Ovary (tissue), 9 donors: ENCODE results near the gene PGP. TPM values are rescaled to one million over a fixed set of nuclear protein-coding genes. Genes with fewer than 3 reads are reported as not detected.

ENCODE experiments used
- DNase-seq, 5 donors: peaks; one replicate each; pipeline ENCODE4 v3.0.0-alpha.2; 2019 to 2020
- H3K27ac ChIP-seq, 2 donors: fragments of 200-600 bp; one replicate each; pipeline versions ENCODE4 v1.5.1 to v1.8.0; 2019 to 2022
- H3K27me3 ChIP-seq: fragments of 200-600 bp; one replicate; pipeline ENCODE4 v1.8.0; 2022
- H3K36me3 ChIP-seq: fragments of 200-600 bp; sonication (generic); one replicate; pipeline ENCODE4 v1.5.1; 2019
- H3K4me1 ChIP-seq: one replicate; pipeline ENCODE4 v1.8.1; 2013; ENCODE audit warnings: mild to moderate bottlenecking, moderate library complexity; ENCODE audit not compliant: insufficient read depth
- H3K4me3 ChIP-seq: fragments of 200-600 bp; sonication (generic); one replicate; pipeline ENCODE4 v1.5.1; 2017
- H3K9me3 ChIP-seq, 2 donors: fragments of 200-600 bp in 1 of 2; sonication (generic) in 1 of 2; one replicate each; pipeline versions ENCODE4 v1.5.1 to v1.8.1; 2013 to 2019; ENCODE audit warnings: mild to moderate bottlenecking in 1 of 2, moderate library complexity in 1 of 2
- CTCF ChIP-seq, 3 donors: fragments of 450-650 bp in 2 of 3; fragments of 200-600 bp in 1 of 3; IDR thresholded peaks; one replicate each; pipeline versions ENCODE4 v1.5.1 to v1.8.0; 2016 to 2022; ENCODE audit warnings: antibody characterized with exemption in 3 of 3, mild to moderate bottlenecking in 1 of 3
- EP300 ChIP-seq: sonication (generic); formaldehyde crosslinking; IDR thresholded peaks from one replicate; pipeline ENCODE4 v1.6.1; 2017; ENCODE audit warnings: antibody characterized with exemption
- POLR2A ChIP-seq: fragments of 450-650 bp; IDR thresholded peaks from one replicate; pipeline ENCODE4 v1.6.1; 2017; ENCODE audit warnings: antibody characterized with exemption, mild to moderate bottlenecking, moderate library complexity
- WGBS, 3 donors: extraction: QIAGEN DNeasy Blood & Tissue Kit in 1 of 3; methylation state at CpG; one replicate each; pipeline versions ENCODE4 v1.1.5 to v1.1.7; 2013 to 2017; 5-methylcytosine and 5-hydroxymethylcytosine counted together
- intact Hi-C, 4 donors: fragments of 100-400 bp; cut with DNase I; formaldehyde crosslinking; loops; one replicate each; pipeline versions ENCODE4 v1.11.0 to v1.15.1; 2022 to 2023
- polyA plus RNA-seq, 2 donors: library from polyadenylated mRNA; stranded (reverse); fragments of 200-250 nt in 1 of 2; fragments of 350-450 nt in 1 of 2; fragmentation: Illumina TruSeq in 1 of 2; extraction: RNeasy Lipid Tissue Mini Kit (QIAGEN cat#74804) in 1 of 2; gene quantifications; one replicate each; pipeline ENCODE4 v1.2.3, GENCODE V29; 2013 to 2014
- total RNA-seq, 7 donors: library from RNA; depleted of rRNA in 2 of 7; stranded (reverse); fragments of >200 nt in 2 of 7; fragmentation: NEBNext Ultra II Directional in 3 of 7; extraction: Animal tissue kit (Norgen Biotek cat#: 25700) in 3 of 7; gene quantifications; one replicate each; pipeline versions ENCODE4 v1.1.0 to v1.2.4, GENCODE V29; 2016 to 2023
- donor health status: DM: no; HTN: no; CAD: no; lungs with moderate emphysema.
- donor health status: DM: no; HTN: no; CAD: no.
- donor health status: Bipolar disorder and iron deficiency.
- donor health status: DM: yes; HTN: yes; CAD: no.
- donor health status: DM: no; HTN: no; CAD: no.
- donor health status: DM: yes; HTN: yes; CAD: no.

PGP gene
- total and polyA plus RNA-seq, 9 donors, result 2.5 to 12.3 (median 6.9) TPM

GRCh38 chr16:2213817-2214718, 572 bp downstream of the PGP start:
- intact Hi-C loops, result no loop called here
- H3K4me1 ChIP-seq, result peaks cover 8% of the 10 kb centered on the region
- peak overlapping the region in 1 of 2 donors; percentile 39 for H3K27ac ChIP-seq
- TF ChIP-seq EP300 (no peak), CTCF (IDR thresholded peaks at IDR 0.05) (no peak), POLR2A (no peak)
- no peaks in the 10 kb centered on the region for H3K36me3 ChIP-seq
- peak in 3 of 5 donors; percentile 35 to 58 (median 50) for DNase-seq
- no peaks in the 10 kb centered on the region for H3K9me3 ChIP-seq
- WGBS, 3 donors, result 0 to 1% (median 1%) methylated on average over 55 to 98 of the region's 98 CpGs
- H3K4me3 ChIP-seq, result peak overlapping the region; percentile 68
- H3K27me3 ChIP-seq, result no peaks in the 10 kb centered on the region

- peaks cover 8% of the 10 kb centered on the region for H3K4me1 ChIP-seq
- no peak for DNase-seq
- no peak overlapping the region for H3K27ac ChIP-seq
- no peaks in the 10 kb centered on the region for H3K27me3 ChIP-seq
- no peak overlapping the region for H3K4me3 ChIP-seq
- TF ChIP-seq CTCF (IDR thresholded peaks at IDR 0.05) (no peak), EP300 (no peak), POLR2A (no peak)
- no peaks in the 10 kb centered on the region for H3K9me3 ChIP-seq
- WGBS, 3 donors, result 61 to 70% (median 64%) methylated on average over 19 of the region's 19 CpGs
- intact Hi-C loops, result no loop called here
- no peaks in the 10 kb centered on the region for H3K36me3 ChIP-seq
Measured at GRCh38 chr16:2212362-2213324, 2.0 kb downstream of the PGP start.

- TF ChIP-seq EP300 (no peak), POLR2A (no peak), CTCF (IDR thresholded peaks at IDR 0.05) (no peak)
- Histone ChIP-seq H3K4me3 (no peak overlapping the region), H3K27ac (no peak overlapping the region), H3K27me3 (no peaks in the 10 kb centered on the region), H3K9me3 (no peaks in the 10 kb centered on the region), H3K4me1 (peaks cover 8% of the 10 kb centered on the region), H3K36me3 (no peaks in the 10 kb centered on the region)
- DNase-seq, result no peak
- intact Hi-C loops, result no loop called here
- WGBS, 3 donors, result 72 to 82% (median 73%) methylated on average over 9 to 11 of the region's 11 CpGs
Measured at GRCh38 chr16:2211923-2212347, 2.7 kb downstream of the PGP start.
